ENCODE data around the gene GAS7.

The GAS7 gene

GRCh38 chr17:10170233-10170632, 28.2 kb downstream of the GAS7 start:
- DNase-seq = no peak

DNA sequence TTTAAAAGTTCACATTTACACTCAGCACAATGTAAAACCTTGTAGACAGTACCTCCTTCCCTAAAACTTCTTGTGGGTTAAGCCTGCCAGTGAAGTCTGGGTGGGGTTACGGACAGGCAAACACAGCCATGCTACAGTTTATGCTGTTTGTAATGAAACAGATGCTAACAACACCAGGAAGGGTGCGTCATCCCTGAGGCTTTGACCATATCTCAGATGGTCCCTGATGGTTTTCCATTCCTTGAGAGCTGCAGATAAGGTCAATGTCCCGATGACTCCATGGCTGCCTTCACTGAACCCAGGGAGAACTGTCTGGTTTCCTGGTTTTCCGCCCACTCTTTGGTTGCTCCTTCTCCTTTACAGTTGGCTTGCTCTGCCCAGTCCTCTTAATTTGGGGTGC, 29.1 kb downstream of the GAS7 start:
- DNase-seq = no peak

DNA sequence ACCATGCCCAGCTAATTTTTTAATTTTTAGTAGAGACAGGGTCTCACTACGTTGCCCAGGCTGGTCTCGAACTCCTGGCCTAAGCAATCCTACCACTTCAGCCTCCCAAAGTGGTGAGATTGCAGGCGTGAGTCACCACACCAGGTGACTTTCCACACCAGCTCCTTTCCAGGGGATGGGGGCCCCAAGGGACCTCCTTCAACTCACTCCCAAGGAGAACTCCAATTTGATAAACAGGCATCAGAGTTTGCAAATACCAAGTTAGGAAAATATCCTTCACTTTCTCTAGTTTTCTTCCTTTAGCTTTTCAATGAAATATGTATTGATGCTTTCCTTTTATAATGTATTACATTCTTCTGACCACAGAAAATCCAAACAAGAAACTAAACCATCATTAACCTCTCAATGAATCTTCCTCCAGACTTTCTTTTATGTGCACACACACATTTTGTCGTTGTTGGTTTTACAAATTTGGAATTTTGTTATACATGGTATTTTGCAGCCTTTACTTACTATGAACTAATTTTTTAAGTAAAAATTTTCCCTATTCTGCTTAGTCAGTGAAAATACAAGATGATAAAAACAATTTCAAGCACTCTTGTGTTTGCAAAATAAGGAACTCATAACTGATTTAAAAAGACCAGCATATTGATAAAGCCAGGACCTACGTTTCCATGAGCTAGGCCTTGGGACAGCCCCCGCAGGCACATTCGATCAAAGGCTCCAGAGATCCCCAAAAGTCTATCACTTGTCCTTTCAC, 32.0 kb downstream of the GAS7 start:
- DNase-seq = no peak

GRCh38 chr17:10162096-10162495, 36.3 kb downstream of the GAS7 start:
- no peak for DNase-seq

- DNase-seq = no peak
Observed at GRCh38 chr17:10161386-10161785, 37.0 kb downstream of the GAS7 start.

DNA sequence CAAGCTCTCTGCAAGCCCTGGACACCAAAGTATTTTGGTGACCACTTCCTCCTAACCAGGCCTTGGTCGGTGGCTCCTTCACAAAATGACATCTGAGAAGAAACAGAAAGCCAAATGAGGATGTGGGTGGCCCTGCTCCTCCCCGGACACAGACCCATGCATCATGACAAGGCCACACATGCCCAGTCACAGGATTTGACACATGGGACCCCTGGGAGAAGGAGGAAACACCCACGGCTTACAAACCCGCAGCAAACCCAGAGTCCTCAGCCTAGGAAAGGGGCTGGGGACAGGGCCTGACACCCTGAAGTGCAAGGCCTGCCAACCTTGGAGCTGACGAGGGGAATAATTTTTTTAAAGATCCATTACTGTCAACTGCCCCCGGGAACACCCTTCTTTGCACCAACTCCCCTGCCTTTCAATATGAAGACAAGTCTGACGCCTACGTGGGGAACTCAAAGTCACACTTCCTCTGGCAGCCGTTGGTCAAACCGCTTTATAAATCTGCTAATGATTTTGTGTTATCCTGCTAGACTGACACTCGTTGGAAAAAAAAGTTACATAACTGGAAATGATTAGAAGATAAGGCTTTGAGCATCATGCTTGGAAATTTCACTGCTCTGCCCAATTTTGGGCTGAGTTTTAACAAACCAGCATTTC, 41.3 kb downstream of the GAS7 start:
- DNase-seq = no peak

DNA sequence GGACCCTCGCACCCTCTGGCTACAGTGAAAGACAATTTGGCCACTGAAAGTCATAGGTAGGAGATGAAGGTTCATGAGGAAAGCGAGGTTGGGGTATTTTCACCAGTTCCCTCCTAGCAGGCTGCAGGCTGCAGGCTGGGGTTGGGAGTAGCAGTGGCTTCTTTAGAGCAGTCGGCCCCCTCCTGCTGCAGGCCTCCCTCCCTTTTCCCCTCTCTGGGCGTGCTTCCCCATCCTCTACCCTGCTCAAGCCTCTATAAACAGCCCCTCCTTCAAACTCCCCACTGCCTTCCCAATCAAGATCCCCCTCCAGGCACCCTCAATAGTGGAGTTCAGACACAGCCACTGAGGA, 41.8 kb downstream of the GAS7 start:
- no peak for DNase-seq

DNA sequence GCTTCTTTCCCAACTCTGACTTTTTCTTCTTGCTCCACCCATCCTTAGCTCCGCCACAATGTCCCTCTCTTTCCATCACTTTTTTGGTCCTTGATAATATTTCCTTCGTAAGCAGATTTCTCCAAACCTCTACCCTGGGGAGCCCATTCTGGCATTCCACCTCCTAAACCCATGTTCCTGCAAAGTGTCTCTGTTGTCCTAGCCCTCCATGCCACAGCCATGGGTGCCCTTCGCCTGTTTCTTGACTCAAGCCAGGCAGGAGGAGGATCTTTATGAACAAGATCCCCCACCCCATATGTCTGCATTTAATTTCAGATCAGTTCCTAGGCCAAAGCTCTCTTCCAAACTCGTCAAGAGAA, 42.4 kb downstream of the GAS7 start:
- no peak for DNase-seq

GRCh38 chr17:10155371-10156076, 42.9 kb downstream of the GAS7 start:
- DNase-seq = no peak

DNA sequence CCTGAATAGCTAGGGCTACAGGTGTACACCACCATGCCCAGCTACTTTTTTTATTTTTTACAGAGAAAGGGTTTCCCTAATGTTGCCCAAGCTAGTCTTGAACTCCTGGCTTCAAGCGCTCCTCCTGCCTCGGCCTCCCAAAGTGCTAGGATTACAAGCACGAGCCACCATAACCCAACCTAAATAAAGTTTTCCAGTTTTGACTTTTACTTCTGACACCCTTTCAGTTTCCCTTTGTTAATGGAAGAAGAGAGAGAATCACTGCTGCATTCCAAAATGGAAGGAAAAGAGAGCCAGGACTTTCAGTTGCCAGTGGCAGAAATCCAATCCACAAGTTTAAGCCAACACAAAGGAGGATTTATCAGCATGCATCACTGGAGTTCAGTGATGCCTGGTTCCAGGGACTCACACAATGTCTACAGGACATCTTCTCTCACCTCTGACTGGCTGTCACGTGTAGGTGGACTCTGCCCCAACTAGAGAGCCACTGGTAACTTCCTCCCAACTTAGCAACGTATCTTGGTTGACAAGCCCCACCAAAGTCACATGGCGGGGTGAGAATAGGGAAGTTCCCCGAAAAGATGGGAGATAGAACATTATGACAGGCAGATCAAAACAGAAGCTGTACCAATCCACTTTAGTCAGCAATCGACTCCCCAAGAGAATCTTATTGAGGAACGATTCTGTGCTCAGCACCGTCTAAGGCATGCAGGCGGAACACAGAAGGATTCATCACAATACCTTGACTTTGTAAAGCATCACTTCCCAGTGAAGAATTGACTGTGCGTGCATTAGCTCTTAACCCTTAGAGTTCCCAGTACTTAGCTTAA, 46.5 kb downstream of the GAS7 start:
- DNase-seq = no peak

DNA sequence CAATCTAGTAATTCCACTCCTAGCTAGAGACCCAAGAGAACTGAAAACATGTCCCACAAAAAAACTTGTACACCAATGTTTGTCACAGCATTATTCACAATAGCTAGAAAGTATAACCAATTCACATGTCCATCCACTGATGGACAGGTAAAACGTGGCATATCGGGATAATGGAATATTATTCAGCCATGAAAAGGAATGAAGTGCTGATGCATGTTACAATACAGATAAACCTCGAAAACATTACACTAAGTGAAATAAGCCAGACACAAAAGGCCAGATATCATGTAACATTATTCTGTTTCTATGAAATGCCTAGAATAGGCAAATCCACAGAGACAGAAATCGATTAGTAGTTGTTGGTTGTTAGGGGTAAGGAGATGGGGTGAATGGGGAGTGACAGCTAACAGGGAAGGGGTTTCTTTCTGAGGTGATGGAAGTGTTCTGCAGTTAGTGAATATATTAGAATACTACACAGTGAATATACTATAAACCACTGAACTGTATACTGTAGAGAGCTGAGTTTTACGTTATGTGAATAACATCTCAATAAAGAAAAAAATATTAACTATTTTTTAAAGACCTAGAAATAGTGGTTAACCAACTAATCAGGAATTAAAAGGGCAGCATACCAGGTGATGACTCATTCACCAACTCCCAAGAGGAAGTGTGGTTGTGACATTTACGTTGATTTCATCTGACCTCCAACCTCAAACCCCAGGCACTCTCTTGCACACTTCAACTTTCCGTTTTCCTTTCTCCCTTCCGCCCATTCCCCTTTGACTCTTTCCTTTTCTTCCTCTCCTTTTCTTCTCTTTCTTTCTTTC, 48.6 kb downstream of the GAS7 start:
- no peak for DNase-seq

- DNase-seq = no peak
Observed at GRCh38 chr17:10147761-10148415, 50.5 kb downstream of the GAS7 start.

- no peak for DNase-seq
Observed at GRCh38 chr17:10147040-10147439, 51.4 kb downstream of the GAS7 start.

DNA sequence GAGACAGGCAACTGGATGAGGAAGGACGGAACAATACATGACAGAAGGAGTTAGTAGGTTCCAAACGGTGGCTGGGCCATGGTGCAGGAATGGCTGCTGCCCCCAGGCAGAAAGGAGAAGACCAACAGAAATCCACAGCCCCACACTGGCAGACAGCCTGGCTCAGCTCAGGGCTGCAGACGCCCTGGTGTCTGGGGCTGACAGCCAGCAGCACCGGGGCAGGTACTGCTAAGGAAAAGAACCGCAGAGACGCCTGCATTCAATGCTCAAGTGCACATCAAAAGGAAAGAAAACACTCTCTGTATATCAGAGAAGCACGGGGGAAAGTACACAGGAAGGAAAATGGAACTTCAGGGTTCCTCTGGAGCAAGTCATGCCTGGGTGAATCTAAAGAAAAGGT, 53.4 kb downstream of the GAS7 start:
- DNase-seq = no peak

- DNase-seq = no peak
Observed at GRCh38 chr17:10144456-10144855, 54.0 kb downstream of the GAS7 start.

GRCh38 chr17:10141436-10141835, 57.0 kb downstream of the GAS7 start:
- no peak for DNase-seq

GRCh38 chr17:10139577-10139976, 58.8 kb downstream of the GAS7 start:
- DNase-seq = no peak

GRCh38 chr17:10136258-10136981, 62.0 kb downstream of the GAS7 start:
- DNase-seq = no peak

DNA sequence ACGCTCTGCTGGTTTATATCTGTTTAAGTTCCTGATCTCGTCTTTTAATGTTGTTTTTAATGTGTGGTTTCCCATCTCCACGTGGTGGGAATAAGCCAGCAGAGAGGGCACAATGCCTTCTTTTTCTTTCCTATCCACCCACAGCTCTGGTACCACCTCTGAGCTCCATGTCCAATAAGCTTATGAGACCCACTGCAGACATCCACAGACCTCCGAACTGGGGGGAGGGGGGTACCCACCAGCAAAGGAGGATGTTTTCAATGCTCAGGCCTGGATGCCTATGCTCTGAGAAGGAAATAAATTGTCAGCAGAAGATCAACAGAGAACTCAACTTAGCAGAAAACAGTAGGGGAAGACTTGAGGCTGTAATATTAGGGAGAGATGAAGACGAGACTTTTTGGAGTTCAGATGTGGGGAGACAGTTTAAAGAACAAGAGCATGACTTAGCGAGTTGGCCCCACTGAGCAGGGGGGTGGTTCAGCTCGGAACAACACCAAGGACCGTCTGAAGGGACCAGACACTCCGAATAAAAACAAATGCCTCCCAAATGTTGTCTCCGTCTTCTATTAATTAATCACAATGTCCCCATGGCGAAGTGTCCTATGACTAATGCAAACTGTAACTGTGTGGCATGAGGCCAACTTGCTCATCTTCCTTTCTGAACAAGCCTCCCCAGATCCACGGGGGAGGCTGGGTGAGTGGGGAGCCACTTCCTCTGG, 62.7 kb downstream of the GAS7 start:
- no peak for DNase-seq

DNA sequence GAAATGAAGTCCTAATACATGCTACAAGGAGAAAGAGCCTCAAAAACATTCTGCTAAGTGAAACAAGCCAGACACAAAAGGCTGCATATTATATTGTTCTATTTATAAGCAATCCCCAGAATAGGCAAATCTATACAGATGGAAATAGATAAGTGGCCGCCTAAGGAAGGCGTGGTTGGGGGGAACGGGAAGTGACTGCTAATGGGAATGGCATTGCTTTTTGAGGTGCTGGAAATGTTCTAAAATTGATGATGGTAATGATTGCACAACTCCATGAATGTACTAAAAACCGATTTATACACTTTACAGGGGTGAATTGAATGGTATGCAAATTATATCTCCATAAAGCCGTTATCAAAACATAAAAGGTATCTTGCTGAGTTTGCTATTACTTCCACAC, 67.7 kb downstream of the GAS7 start:
- no peak for DNase-seq

DNA sequence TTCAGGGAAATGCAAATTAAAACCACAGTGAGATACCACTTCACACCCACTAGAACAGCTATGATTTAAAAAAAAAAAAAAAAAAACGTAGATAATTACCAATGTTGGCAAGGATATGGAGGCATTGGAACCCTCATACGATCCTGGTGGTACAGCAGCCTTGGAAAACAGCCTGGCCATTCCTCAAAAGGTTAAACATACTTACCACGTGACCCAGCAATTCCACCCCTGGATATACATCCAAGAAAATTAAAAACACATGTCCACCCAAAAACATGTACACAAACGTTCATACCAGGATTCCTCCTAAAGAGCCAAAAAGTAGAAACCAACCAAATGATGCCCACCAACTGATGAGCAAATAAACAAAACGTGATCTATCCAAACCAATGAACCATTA, 68.1 kb downstream of the GAS7 start:
- DNase-seq = no peak

Data from stimulated activated naive CD4-positive, alpha-beta T cell treated with Interleukin-2 at 50 U/mL for 16 hours (primary cell).